GM10248 (cell line): Measurements from ENCODE around the gene BSG.

Source experiments
- CTCF ChIA-PET: fragments of 300-600 bp; sonication (Branson Sonifier 250); formaldehyde crosslinking; extraction: SDS; loops from one replicate; lab custom pipeline; 2021; ENCODE audit warnings: antibody characterized with exemption; lab: Yijun Ruan, JAX
- POLR2A ChIA-PET: fragments of 350-650 bp; sonication (Branson Sonifier 250); formaldehyde crosslinking; extraction: SDS; loops from one replicate; lab custom pipeline; 2020; ENCODE audit warnings: antibody characterized with exemption; lab: Yijun Ruan, JAX
- DNase-seq: peaks from one replicate; pipeline ENCODE4 v3.0.0; 2012; ENCODE audit errors: extremely low spot score
- TF ChIP-seq, protein P1 (sequence below): IDR thresholded peaks from 2 replicates; pipeline ENCODE4 v1.5.1; 2012; ENCODE audit warnings: mild to moderate bottlenecking, low read depth; ENCODE audit errors: extremely low read depth, missing control alignments, control extremely low read depth

BSG gene

DNA sequence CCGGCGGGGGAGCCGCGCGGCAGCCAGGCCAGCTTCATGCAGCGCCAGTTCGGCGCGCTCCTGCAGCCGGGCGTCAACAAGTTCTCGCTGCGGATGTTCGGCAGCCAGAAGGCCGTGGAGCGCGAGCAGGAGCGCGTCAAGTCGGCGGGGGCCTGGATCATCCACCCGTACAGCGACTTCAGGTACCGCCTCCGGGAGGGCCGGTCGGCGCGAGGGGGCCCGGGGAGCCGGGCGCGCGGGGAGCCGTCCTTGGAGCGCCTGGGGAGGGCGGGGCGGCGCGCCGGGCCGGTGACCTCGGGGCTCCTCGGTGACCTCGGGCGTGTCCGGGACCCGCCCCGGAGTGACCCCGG is 18.0 kb downstream of the BSG start:
- no peak for DNase-seq
- CTCF ChIA-PET: no interaction called here
- TF ChIP-seq, protein P1, sequence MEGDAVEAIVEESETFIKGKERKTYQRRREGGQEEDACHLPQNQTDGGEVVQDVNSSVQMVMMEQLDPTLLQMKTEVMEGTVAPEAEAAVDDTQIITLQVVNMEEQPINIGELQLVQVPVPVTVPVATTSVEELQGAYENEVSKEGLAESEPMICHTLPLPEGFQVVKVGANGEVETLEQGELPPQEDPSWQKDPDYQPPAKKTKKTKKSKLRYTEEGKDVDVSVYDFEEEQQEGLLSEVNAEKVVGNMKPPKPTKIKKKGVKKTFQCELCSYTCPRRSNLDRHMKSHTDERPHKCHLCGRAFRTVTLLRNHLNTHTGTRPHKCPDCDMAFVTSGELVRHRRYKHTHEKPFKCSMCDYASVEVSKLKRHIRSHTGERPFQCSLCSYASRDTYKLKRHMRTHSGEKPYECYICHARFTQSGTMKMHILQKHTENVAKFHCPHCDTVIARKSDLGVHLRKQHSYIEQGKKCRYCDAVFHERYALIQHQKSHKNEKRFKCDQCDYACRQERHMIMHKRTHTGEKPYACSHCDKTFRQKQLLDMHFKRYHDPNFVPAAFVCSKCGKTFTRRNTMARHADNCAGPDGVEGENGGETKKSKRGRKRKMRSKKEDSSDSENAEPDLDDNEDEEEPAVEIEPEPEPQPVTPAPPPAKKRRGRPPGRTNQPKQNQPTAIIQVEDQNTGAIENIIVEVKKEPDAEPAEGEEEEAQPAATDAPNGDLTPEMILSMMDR: no peak
- POLR2A ChIA-PET: no interaction called here

DNA sequence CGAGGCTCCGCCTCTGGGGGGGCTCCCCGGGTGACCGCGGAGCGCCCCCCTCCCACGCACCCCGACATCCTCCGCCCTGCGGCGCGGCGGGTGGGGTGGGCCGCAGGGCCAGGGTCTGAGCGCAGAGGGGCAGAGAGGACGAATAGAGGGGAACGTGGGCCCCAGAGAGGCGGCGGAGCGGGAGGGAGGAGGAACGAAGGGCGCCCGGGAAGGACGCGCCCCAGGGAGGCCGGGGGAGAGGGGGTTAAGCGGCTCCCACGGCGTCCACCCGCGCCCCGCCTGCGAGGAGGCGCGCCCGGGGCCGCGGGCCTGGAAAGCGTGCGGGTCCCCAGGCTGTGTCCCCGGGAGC is 18.3 kb downstream of the BSG start:
- TF ChIP-seq, protein P1: no peak
- DNase-seq: no peak
- ChIA-PET CTCF (no interaction called here), POLR2A (no interaction called here)

GRCh38 chr19:591099-591958 is 18.9 kb downstream of the BSG start:
- ChIA-PET POLR2A (no interaction called here), CTCF (no interaction called here)
- TF ChIP-seq, protein P1: no peak
- DNase-seq: no peak

GRCh38 chr19:592101-592500 is 19.7 kb downstream of the BSG start:
- ChIA-PET CTCF (interaction anchor here (0.9 kb wide), 1 partner anchor 8 kb away, joined by 3 read pairs; no protein-coding TSS in a partner anchor), POLR2A (no interaction called here)
- TF ChIP-seq, protein P1: no peak
- DNase-seq: no peak

- CTCF ChIA-PET: interaction anchor here (0.9 kb wide), 1 partner anchor 9 kb away, joined by 3 read pairs; no protein-coding TSS in a partner anchor
These were observed 20.7 kb downstream of the BSG start for GRCh38 chr19:593055-593454.

DNA sequence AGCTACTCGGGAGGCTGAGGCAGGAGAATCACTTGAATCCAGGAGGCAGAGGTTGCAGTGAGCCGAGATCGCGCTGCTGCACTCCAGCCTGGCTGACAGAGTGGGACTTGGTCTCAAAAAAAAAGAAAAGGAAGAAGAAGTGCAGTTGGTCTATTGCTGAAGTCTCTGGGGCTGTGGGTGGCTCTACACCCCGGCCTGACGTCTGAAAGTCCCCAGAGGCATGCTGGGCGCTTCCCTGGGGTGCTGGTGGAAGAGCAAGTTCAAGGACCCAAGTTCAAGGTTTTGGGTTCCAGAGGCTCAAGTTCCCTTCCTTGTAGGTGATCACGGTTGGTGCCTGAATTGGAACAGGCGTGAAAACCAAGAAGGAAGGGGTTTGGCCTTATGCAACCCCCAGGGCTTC is 21.1 kb downstream of the BSG start:
- TF ChIP-seq, protein P1: no peak
- POLR2A ChIA-PET: no interaction called here
- DNase-seq: no peak
- CTCF ChIA-PET: no interaction called here

More at GRCh38 chr19:593055-593454, 20.7 kb downstream of the BSG start:
- TF ChIP-seq, protein P1: no peak
- POLR2A ChIA-PET: no interaction called here
- DNase-seq: no peak
